ENCODE data around the gene FANCE.
"Not testable (repeated sequence)": the region's sequence is repeated elsewhere in the genome, so short reads cannot be mapped to it uniquely, and the experiment has no call there.

Gene FANCE

DNA sequence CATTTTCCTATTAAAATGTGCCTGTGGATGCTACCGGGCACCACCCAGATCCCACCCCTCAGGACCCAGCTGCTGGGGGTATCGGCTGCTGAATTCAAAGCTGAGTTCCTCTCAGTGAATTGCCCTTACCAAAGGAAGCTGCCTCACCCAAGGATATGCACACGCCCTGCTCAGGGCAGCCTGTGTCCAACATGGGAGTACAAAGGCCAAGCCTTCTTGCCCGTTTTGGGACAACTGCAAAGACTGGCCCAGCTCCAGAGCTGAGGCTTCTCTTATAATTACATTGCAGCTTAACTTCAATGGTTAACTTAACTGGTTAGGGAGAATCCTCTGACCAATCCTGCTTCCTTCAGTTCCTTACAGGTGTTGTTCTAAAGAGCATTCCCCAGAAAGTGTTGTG is 19.8 kb upstream of the FANCE start:
- DNase-seq (ENCODE audit: low read depth), result no peak
- TF ChIP-seq, protein P1, sequence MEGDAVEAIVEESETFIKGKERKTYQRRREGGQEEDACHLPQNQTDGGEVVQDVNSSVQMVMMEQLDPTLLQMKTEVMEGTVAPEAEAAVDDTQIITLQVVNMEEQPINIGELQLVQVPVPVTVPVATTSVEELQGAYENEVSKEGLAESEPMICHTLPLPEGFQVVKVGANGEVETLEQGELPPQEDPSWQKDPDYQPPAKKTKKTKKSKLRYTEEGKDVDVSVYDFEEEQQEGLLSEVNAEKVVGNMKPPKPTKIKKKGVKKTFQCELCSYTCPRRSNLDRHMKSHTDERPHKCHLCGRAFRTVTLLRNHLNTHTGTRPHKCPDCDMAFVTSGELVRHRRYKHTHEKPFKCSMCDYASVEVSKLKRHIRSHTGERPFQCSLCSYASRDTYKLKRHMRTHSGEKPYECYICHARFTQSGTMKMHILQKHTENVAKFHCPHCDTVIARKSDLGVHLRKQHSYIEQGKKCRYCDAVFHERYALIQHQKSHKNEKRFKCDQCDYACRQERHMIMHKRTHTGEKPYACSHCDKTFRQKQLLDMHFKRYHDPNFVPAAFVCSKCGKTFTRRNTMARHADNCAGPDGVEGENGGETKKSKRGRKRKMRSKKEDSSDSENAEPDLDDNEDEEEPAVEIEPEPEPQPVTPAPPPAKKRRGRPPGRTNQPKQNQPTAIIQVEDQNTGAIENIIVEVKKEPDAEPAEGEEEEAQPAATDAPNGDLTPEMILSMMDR (conservative IDR thresholded peaks at IDR 0.05; ENCODE audit: low read depth, low read length), result no peak
- no peak overlapping the region for H3K4me3 ChIP-seq (ENCODE audit: low read length)

GRCh38 chr6:35432702-35433101 is 19.4 kb upstream of the FANCE start:
- H3K4me3 ChIP-seq (ENCODE audit: low read length); DNase-seq (ENCODE audit: low read depth): not testable (repeated sequence)

GRCh38 chr6:35435074-35435837 is 16.9 kb upstream of the FANCE start:
- DNase-seq (ENCODE audit: low read depth), result no peak
- TF ChIP-seq, protein P1 (conservative IDR thresholded peaks at IDR 0.05; ENCODE audit: low read depth, low read length), result no peak

DNA sequence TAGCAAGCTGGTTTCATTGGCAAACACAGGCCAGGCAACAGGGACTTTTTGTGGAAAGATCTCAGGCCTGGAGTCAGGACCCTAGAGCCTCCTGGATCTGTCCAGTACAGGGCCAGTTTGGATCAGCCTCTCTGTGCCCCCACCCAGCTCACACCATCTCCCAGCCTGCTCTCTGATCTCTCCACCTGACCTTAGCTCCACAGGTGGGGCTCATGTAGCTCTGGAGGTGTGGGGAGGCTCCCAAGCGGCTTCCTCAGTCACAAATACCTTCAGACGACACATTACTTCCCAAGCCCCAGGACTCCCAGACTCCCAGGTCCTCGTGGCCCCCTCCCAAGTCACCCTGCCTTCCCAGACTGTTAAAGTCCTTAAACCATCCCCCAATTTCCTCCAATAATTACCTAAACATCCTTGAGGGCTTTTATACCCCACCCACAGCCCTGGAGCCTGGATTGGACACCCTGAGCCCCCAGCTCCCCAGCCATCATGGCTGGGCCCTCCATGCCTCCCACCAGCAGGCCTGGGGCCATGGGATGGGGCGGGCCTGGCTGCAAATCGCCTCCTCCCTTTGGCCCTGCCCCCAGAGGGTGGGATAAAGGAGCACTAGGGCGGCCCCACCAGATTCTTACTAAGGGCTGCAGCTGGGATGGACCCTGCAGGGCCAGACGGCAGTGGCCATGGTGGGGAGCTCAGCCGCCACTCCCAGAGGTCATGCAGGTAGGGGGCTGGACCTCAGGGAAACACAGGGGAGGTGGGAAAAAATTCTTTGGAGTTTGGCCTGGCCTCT is 15.9 kb upstream of the FANCE start:
- no peak overlapping the region for H3K4me3 ChIP-seq (ENCODE audit: low read length)
- TF ChIP-seq, protein P1 (conservative IDR thresholded peaks at IDR 0.05; ENCODE audit: low read depth, low read length), result no peak
- DNase-seq (ENCODE audit: low read depth), result no peak

More at GRCh38 chr6:35435074-35435837, 16.9 kb upstream of the FANCE start:
- H3K4me3 ChIP-seq (ENCODE audit: low read length), result no peak overlapping the region

- H3K4me3 ChIP-seq (ENCODE audit: low read length); DNase-seq (ENCODE audit: low read depth): not testable (repeated sequence)
Measured at GRCh38 chr6:35438378-35439065, 13.6 kb upstream of the FANCE start.

GRCh38 chr6:35439308-35439707 is 12.8 kb upstream of the FANCE start:
- no peak overlapping the region for H3K4me3 ChIP-seq (ENCODE audit: low read length)
- TF ChIP-seq, protein P1 (conservative IDR thresholded peaks at IDR 0.05; ENCODE audit: low read depth, low read length), result no peak
- DNase-seq (ENCODE audit: low read depth), result no peak

GRCh38 chr6:35441205-35441604 is 10.9 kb upstream of the FANCE start:
- H3K4me3 ChIP-seq (ENCODE audit: low read length), result no peak overlapping the region
- no peak for DNase-seq (ENCODE audit: low read depth)
- TF ChIP-seq, protein P1 (conservative IDR thresholded peaks at IDR 0.05; ENCODE audit: low read depth, low read length), result no peak

Measured in retinal pigment epithelial cell (primary cell).